GM12892 (cell line): ENCODE data around the gene ACTR1A.

Experiments
- POLR2A ChIP-seq: IDR thresholded peaks from 2 replicates; pipeline ENCODE4 v1.6.1; 2011; ENCODE audit warnings: low read depth, low read length, control low read depth
- POLR2AphosphoS5 ChIP-seq: IDR thresholded peaks from 2 replicates; pipeline ENCODE4 v1.6.1; 2011; ENCODE audit warnings: low read depth, low read length, control low read depth
- TAF1 ChIP-seq: IDR thresholded peaks from 2 replicates; pipeline ENCODE4 v1.6.1; 2011; ENCODE audit warnings: low read depth, mild to moderate bottlenecking, control low read depth, low read length, borderline replicate concordance

DNA sequence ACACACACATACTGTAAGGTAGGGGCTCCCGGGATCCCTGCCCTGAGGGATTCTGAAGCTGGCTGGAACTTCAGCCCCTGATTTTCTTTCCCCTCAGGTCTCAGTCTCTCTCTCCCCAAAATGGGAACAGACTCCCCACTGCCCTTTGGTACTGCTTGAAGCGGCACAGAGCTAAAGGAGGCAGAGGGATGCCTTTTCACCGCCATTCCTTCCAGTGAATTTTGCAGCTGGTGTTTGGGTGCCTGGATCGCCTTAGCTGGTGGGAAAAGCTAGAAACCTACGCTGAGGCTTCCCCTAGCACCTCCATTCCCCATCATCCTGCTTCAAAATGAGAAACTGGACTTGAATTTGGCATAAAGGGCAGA lies 67.4 kb downstream of the ACTR1A start:
- TF ChIP-seq POLR2AphosphoS5 (no peak), POLR2A (no peak), TAF1 (no peak)
